ENCODE measurements around the gene SPDYE6.
"Not testable (repeated sequence)": the region's sequence is repeated elsewhere in the genome, so short reads cannot be mapped to it uniquely, and the experiment has no call there.

Gene SPDYE6

DNA sequence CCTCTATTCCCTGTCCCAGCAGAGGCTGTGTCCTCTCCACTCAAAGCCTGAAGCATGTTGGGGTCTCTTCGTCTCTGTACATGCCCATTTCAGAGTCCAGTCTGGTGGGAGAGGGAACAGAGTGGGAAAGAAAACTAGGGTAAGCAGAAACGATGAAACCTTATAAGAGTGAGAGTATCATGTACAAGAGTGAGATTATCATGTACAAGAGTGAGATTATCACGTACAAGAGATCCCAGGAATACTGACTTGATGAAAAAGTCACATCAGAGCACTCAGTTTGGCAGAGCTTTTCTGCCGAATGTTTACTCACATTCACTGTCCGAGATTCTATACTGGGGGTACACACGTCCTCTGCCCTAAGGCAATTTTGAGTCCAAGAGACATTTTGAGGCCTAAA lies at the start of gene SPDYE6:
Gene SPDYE6 (minus strand): TSS at position 101 of the 400 bp plus-strand sequence. CDS start 421 bp downstream, outside the sequence.
- not testable (repeated sequence) for DNase-seq

- DNase-seq: not testable (repeated sequence)
Measured at GRCh38 chr7:102404862-102405188, 48.6 kb upstream of the SPDYE6 start.

DNA sequence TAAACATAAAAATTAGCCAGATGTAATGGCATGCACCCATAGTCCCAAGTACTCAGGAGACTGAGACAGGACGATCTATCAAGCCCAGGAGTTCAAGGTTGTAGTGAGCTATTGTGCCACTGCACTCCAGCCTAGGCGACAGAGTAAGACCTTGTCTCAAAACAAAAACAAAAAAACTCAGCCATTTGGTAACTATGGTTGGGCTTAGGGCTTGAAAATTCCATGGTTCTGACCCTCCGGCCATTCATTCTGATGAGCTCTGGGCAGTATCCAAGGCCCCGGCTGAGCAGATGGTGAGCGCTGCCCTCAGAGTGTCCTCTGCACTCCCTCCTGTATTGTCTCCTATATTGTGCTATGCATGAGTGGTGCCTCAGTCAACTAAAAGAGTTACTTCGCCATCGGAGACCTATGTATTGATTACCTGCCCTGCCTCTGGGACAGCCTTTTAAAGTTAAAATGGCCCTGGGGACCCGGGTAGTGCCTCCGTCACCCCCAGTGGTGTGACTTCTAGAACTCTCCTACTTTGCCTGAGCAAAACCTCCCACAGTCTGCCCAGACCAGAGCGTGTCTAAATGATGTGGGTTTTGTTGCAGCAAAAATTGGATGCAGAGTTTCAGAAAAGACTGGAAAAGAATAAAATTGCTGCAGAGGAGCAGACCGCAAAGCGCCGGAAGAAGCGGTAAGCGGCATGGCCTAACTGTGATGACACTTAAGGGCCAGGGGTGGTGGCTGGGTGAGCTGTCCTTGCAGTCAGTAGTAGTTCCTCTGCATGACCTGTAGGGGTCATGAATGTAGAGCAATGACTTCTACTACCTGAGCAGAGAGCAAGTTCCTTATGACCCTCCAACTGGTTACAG lies 48.0 kb upstream of the SPDYE6 start:
- DNase-seq: no peak

DNA sequence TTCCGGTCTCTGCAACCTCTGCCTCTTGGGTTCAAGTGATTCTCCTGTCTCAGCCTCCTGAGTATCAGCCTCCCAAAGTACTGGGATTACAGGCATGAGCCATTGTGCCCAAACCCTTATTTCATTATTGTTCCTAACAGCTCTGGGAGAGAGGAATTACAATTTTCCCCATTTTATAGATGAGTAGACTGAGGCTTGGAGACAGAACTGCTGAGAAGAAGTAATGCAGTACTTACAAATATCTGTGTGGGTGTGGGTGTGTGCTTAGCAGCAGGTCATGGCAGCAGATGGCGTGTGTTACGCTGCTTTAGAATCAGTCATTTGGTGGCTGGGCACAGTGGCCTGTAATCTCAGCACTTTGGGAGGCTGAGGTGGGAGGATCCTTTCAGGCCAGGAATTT lies 47.3 kb upstream of the SPDYE6 start:
- no peak for DNase-seq

DNA sequence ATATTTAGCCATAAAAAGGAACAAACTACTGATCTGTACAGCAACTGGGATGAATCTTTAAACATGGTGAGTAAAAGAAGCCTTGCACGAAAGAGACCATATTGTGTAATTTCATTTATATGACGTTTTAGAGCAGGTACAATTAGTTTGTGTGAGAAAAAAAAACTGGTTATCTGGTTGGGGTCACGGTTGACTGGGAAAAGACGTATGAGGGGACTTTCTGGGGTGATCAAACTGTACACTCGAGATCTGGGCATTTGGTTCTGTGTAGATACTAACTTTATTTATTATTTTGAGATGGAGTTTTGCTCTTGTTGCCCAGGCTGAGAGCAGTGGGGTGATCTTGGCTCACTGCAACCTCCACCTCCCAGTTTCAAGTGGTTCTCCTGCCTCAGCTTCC lies 44.1 kb upstream of the SPDYE6 start:
- no peak for DNase-seq

- no peak for DNase-seq
Measured at GRCh38 chr7:102398543-102398942, 42.3 kb upstream of the SPDYE6 start.

DNA sequence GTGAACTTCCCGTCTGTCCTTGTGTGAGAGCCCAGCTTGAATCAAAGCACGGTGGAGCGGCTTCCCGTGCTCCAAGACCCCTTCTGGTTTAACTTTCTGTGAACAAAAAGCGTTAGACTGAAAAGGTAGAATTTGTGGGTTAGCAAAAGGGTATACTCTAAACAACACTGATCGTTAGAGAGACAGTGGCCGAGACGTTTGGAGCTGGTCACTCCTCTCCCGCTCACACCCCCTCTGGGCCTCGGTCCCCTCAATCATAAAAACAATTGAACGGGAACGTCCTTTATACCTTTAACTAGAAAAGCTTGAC lies 40.4 kb upstream of the SPDYE6 start:
- DNase-seq: no peak

DNA sequence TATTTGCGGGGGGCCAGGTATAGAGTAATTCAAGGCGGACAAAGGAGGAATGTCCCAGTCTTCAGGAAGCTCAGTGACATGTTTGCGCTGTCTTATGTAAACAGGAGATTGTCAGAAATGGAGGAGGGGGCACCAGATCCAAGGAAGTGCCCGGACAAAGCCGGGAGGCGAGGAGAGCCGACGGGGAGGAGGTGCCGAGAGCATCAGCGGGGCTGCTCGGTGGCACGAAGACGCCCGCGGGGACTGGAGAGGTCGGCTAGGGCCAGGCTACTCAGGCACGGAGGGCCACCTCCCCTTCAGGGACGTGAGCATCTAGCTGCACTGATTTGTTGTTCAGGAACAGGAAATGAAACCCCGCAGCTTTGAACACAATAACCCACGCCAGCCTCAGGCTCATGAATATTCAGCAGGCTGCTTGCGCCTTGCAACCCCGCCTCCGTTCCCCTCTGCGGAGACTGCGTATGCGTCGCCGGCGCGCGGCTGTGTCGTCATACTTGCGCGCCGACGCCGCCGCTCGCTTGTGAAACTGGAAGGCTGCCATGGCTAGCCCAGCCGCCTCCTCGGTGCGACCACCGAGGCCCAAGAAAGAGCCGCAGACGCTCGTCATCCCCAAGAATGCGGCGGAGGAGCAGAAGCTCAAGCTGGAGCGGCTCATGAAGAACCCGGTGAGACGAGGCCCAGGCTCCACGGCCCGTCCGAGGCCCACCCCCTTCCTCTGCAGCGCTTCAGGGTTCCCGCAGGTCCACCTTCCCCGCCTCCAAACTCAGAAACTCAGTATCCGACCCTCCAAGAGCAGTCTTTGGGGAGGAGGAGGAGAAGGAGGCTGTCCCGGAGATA lies 39.8 kb upstream of the SPDYE6 start, which contains the start of gene PRKRIP1:
Gene PRKRIP1 (plus strand): TSS at position 491 of the 837 bp plus-strand sequence. CDS start 49 bp downstream, at position 540.
- no peak for DNase-seq

- DNase-seq: no peak
Measured at GRCh38 chr7:102395592-102395872, 39.3 kb upstream of the SPDYE6 start.

- no peak for DNase-seq
Measured at GRCh38 chr7:102393467-102393866, 37.2 kb upstream of the SPDYE6 start.

GRCh38 chr7:102392330-102392729 lies 36.1 kb upstream of the SPDYE6 start:
- no peak for DNase-seq

GRCh38 chr7:102390697-102391484 lies 34.6 kb upstream of the SPDYE6 start:
- no peak for DNase-seq

- no peak for DNase-seq
Measured at GRCh38 chr7:102389810-102390209, 33.6 kb upstream of the SPDYE6 start.

DNA sequence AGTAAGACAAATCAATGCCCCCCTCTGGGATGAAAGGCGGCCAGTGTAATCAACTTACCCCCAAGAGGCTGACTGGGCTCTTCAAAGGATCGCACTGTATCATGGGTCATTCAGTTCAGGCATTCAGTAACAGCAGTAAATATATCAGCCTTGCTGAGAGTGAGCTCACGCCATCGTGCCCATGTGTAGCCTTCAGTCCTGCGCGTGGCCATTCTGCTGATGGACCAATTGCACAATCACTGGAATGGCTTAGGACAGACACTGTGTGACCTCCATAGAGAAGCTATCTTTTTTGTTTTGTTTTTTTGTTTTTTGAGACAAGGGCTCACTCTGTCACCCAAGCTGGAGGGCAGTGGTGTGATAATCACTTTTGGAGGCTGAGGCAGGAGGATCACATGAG lies 30.8 kb upstream of the SPDYE6 start:
- no peak for DNase-seq

GRCh38 chr7:102381696-102382425 lies 25.6 kb upstream of the SPDYE6 start:
- not testable (repeated sequence) for DNase-seq

- DNase-seq: not testable (repeated sequence)
Measured at GRCh38 chr7:102380837-102381236, 24.6 kb upstream of the SPDYE6 start.

DNA sequence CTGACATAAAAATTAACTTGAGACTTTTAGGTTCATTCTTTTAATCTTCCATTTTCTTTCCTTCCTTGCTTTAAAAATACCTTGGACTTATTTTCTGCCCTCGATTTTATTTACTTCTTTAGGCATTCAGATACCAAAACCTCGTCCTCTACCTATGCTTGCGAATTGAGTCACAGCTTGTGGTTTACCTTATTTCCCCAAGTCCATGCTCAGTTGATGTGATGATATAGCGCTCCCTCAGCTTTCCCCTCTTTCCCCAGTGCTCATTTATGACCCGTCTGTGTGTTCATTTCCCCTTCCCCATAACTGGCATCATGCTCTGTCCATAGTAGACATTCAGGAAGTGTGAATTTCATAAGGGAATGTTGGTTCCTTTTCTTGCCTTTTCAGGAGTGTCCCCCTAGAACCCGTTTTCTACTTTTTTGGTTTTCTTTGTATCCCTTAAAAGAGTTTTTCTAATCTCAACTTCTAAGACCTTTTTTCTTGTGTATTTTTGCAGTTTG lies 20.8 kb upstream of the SPDYE6 start:
- DNase-seq: no peak

DNA sequence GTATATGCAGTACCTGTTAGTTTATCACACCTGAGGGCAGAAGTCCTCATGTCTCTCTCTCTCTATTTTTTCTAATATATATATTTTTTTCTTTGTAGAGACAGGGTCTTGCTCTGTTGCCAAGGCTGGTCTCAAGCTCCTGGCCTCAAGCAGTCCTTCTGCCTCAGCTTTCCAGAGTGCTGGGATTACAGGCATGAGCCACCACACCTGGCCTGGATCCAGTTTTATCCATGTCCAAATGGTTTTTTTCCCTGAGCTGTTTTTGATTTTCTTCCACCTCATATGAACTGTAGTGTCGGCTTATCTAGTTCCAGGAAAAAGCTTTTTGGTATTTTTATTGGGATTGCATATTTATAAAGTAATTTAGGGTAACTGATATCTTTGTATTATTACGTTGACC lies 16.6 kb upstream of the SPDYE6 start:
- not testable (repeated sequence) for DNase-seq

- DNase-seq: not testable (repeated sequence)
Measured at GRCh38 chr7:102370038-102370437, 13.8 kb upstream of the SPDYE6 start.

DNA sequence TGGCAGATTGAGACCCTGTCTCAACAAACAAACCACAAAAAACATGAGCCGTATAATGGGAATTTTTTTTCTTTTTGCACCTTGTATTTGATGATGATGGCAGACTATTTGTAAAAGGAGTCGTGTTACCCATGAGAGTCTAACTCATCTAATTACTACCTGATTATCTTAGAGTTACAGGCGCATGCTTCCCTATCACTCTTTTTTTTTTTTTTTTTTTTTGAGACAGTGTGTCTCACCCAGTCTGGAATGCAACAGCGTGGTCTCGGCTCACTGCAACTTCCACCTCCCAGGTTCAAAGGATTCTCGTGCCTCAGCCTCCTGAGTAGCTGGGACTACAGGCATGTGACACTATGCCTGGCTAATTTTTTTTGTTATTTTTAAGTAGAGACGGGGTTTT lies 9.1 kb upstream of the SPDYE6 start:
- DNase-seq: not testable (repeated sequence)

- DNase-seq: not testable (repeated sequence)
Measured at GRCh38 chr7:102364394-102364886, 8.2 kb upstream of the SPDYE6 start.

All from cortex of kidney (tissue), 1 donor.